ENCODE data around the gene RMND1. TPM values are rescaled to one million over a fixed set of nuclear protein-coding genes. Genes with fewer than 3 reads are reported as not detected.

Gene RMND1
- total and polyA plus RNA-seq, 2 experiments from 2014 or later: 29.9 to 30.6 TPM

DNA sequence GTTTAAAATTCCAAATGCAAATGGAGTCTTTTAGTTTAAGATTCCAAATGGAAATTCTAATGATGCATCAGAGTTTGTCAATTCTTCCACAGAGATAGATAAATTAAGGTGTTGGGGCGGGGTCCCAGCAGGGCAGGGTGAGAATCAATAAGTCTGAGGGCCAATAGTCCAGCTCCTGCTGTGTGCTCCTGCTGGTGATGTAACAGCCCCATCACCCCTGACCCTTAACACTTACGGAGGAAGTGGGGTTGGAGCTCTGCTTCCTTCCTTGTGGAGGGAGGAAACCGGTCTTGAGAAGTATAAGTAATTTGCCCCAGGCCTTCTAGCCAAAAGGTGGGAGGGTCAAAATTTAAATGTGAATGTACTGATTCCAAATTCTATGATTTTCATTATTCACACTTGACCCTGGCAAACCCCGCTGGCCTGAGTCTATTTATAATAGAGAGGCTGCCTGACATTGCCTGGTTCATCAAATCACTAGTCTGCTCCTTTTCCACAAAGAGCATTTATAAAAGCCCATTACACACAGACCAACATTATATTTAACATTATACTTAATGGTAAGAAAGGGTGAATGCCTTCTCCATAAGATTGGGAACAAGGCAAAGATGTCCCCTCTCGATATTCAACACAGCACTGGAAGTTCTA, 77.8 kb downstream of the RMND1 start:
- Histone ChIP-seq H2AFZ (peak overlapping the region; percentile 50), H3K79me2 (ENCODE audit: insufficient read depth) (peaks cover 95% of the 10 kb centered on the region)

DNA sequence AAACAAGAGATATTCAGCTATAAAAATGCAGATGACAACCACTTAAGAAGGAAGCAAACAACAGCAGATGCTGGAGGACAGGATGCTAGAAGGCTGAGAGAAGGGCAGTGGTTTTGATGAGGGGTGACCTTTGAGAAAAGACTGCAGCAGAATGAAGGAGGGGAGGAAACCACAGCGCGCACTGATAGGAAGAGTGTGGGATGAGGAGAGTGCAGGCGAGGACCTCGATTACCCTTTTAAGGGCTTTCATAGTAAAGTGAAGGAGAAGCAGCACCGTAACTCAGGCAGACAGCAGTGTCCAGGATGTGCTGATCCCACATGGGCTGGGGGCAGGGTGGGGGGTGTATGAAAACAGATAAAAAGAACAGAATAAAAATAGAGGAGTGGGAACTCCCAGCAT, 79.8 kb downstream of the RMND1 start:
- no peak for TF ChIP-seq EZH2 (IDR thresholded peaks at IDR 0.05; ENCODE audit: insufficient read depth, poor library complexity, severe bottlenecking)
- Histone ChIP-seq H3K79me2 (ENCODE audit: insufficient read depth) (peaks cover 79% of the 10 kb centered on the region), H3K4me1 (ENCODE audit: insufficient read depth) (no peaks in the 10 kb centered on the region; the same call in 1 of the 2 replicates), H3K27ac (no peak overlapping the region), H3K9me3 (ENCODE audit: low read depth) (no peaks in the 10 kb centered on the region), H3K4me2 (ENCODE audit: unreplicated experiment) (no peak overlapping the region), H3K4me3 (no peak overlapping the region), H3K9me2 (ENCODE audit: insufficient read depth) (no peaks in the 10 kb centered on the region), H2AFZ (no peak overlapping the region), H3K27me3 (replicated peaks; ENCODE audit: insufficient read depth) (no peaks in the 10 kb centered on the region), H3K36me3 (ENCODE audit: low read depth) (no peaks in the 10 kb centered on the region), H3K9ac (no peak overlapping the region), H4K20me1 (ENCODE audit: insufficient read depth) (no peaks in the 10 kb centered on the region), H3F3A (ENCODE audit: insufficient read depth) (peaks cover 7% of the 10 kb centered on the region)
- 97 to 98% methylated on average over 5 of the region's 5 CpGs for WGBS, 2 experiments (ENCODE audit: low coverage in 1 of 2, low lambda C conversion rate in 2 of 2, missing lambda C conversion rate in 2 of 2)
- in situ Hi-C loops (cut with MboI): no loop called here
- DNase-seq: no peak

More for the DNA sequence above, 77.8 kb downstream of the RMND1 start:
- H3K4me1 ChIP-seq (ENCODE audit: insufficient read depth): no peaks in the 10 kb centered on the region; the same call in 1 of the 2 replicates
- TF ChIP-seq EZH2 (IDR thresholded peaks at IDR 0.05; ENCODE audit: insufficient read depth, poor library complexity, severe bottlenecking): no peak
- no peak for TF ChIP-seq EZH2phosphoT487 (IDR thresholded peaks at IDR 0.05; ENCODE audit: insufficient read depth, low read depth)
- no peaks in the 10 kb centered on the region for H4K20me1 ChIP-seq (ENCODE audit: insufficient read depth)
- H3K36me3 ChIP-seq (ENCODE audit: low read depth): no peaks in the 10 kb centered on the region
- DNase-seq: no peak
- H3K9me2 ChIP-seq (ENCODE audit: insufficient read depth): no peaks in the 10 kb centered on the region
- H3K9ac ChIP-seq: peak overlapping the region; percentile 66
- peak overlapping the region; percentile 72 for H3K27ac ChIP-seq
- no peaks in the 10 kb centered on the region for H3K9me3 ChIP-seq (ENCODE audit: low read depth)
- in situ Hi-C loops (cut with MboI): no loop called here
- no peaks in the 10 kb centered on the region for H3K27me3 ChIP-seq (replicated peaks; ENCODE audit: insufficient read depth)
- 82 to 86% methylated on average over 5 of the region's 5 CpGs for WGBS, 2 experiments (ENCODE audit: low coverage in 1 of 2, low lambda C conversion rate in 2 of 2, missing lambda C conversion rate in 2 of 2)
- H3K4me2 ChIP-seq (ENCODE audit: unreplicated experiment): peak overlapping the region; percentile 67
- H3K4me3 ChIP-seq: peak overlapping the region; percentile 52
- H3F3A ChIP-seq (ENCODE audit: insufficient read depth): peaks cover 7% of the 10 kb centered on the region

- H3K9me2 ChIP-seq (ENCODE audit: insufficient read depth): no peaks in the 10 kb centered on the region
- 0 out of 2 replicates have a peak, but pooled peaks cover under 1% of the 10 kb centered on the region for H3K36me3 ChIP-seq (ENCODE audit: low read depth)
- H2AFZ ChIP-seq: no peak overlapping the region
- H3K27ac ChIP-seq: no peak overlapping the region
- no peak overlapping the region for H3K4me2 ChIP-seq (ENCODE audit: unreplicated experiment)
- peaks cover 64% of the 10 kb centered on the region for H3K79me2 ChIP-seq (ENCODE audit: insufficient read depth)
- in situ Hi-C loops (cut with MboI): no loop called here
- no peaks in the 10 kb centered on the region for H4K20me1 ChIP-seq (ENCODE audit: insufficient read depth)
- H3K4me1 ChIP-seq (ENCODE audit: insufficient read depth): no peaks in the 10 kb centered on the region; the same call in 1 of the 2 replicates
- peak; percentile 51 for DNase-seq
- H3K9ac ChIP-seq: no peak overlapping the region
- no peak overlapping the region for H3K4me3 ChIP-seq
- TF ChIP-seq EZH2phosphoT487 (IDR thresholded peaks at IDR 0.05; ENCODE audit: insufficient read depth, low read depth) (no peak), EZH2 (IDR thresholded peaks at IDR 0.05; ENCODE audit: insufficient read depth, poor library complexity, severe bottlenecking) (no peak)
- H3F3A ChIP-seq (ENCODE audit: insufficient read depth): peaks cover 7% of the 10 kb centered on the region
- H3K9me3 ChIP-seq (ENCODE audit: low read depth): no peaks in the 10 kb centered on the region
- H3K27me3 ChIP-seq (replicated peaks; ENCODE audit: insufficient read depth): no peaks in the 10 kb centered on the region
- WGBS, 2 experiments (ENCODE audit: low coverage in 1 of 2, low lambda C conversion rate in 2 of 2, missing lambda C conversion rate in 2 of 2): 81 to 84% methylated on average over 6 of the region's 6 CpGs
Observed at GRCh38 chr6:151370509-151371078, 81.3 kb downstream of the RMND1 start.

DNA sequence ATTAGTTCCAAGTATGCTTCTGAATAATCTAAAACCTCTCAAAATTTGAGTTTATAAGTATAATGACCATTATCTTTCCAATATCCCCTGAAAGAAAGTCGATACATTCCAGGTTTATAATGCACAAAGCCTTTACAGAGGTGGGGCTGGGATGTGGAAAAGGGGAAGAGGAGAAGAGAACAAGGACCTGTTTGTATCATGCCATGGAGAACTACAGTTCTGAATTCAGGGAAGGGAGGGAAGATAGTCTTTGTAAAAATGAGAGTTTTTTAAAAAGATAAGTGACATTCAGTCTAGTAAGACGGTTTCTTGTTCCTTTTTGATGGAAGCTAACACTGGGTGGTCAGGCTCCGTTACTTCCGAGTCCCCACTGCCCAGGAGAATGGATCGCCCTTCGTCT, 86.7 kb downstream of the RMND1 start:
- Histone ChIP-seq H3K27ac (no peak overlapping the region), H3K27me3 (replicated peaks; ENCODE audit: insufficient read depth) (no peaks in the 10 kb centered on the region), H3K9me3 (ENCODE audit: low read depth) (no peaks in the 10 kb centered on the region), H3K79me2 (ENCODE audit: insufficient read depth) (peaks cover 12% of the 10 kb centered on the region; the same call in 1 of the 2 replicates), H4K20me1 (ENCODE audit: insufficient read depth) (no peaks in the 10 kb centered on the region), H3F3A (ENCODE audit: insufficient read depth) (no peaks in the 10 kb centered on the region; the same call in 1 of the 2 replicates), H3K9ac (no peak overlapping the region), H3K4me2 (ENCODE audit: unreplicated experiment) (no peak overlapping the region), H3K4me1 (ENCODE audit: insufficient read depth) (no peaks in the 10 kb centered on the region), H2AFZ (no peak overlapping the region), H3K36me3 (ENCODE audit: low read depth) (peaks cover 20% of the 10 kb centered on the region), H3K9me2 (ENCODE audit: insufficient read depth) (no peaks in the 10 kb centered on the region), H3K4me3 (no peak overlapping the region)
- in situ Hi-C loops (cut with MboI): no loop called here
- TF ChIP-seq EZH2 (IDR thresholded peaks at IDR 0.05; ENCODE audit: insufficient read depth, poor library complexity, severe bottlenecking) (no peak), EZH2phosphoT487 (IDR thresholded peaks at IDR 0.05; ENCODE audit: insufficient read depth, low read depth) (no peak)
- WGBS, 2 experiments (ENCODE audit: low coverage in 1 of 2, low lambda C conversion rate in 2 of 2, missing lambda C conversion rate in 2 of 2): 97% methylated on average over 6 of the region's 6 CpGs
- no peak for DNase-seq
